Activated CD8-positive, alpha-beta T cell treated with anti-CD3 and anti-CD28 coated beads for 36 hours (primary cell): ENCODE results near the gene RTP5. TPM values are rescaled to one million over a fixed set of nuclear protein-coding genes. Genes with fewer than 3 reads are reported as not detected.
"Not testable (repeated sequence)": the region's sequence is repeated elsewhere in the genome, so short reads cannot be mapped to it uniquely, and the experiment has no call there.

Experiments
- ATAC-seq: fragments of 200-7000 bp; cut with Tn5 transposase; one replicate; pipeline ENCODE4 v1.10.0; 2021; ENCODE audit warnings: mild to moderate bottlenecking, moderate library complexity
- CTCF ChIA-PET: fragments of 350-600 bp; sonication (Branson Sonifier 250); formaldehyde crosslinking; loops from one replicate; lab custom pipeline; 2021; ENCODE audit warnings: antibody characterized with exemption; lab: Charles Lee
- POLR2A ChIA-PET: fragments of 350-600 bp; sonication (Branson Sonifier 250); formaldehyde crosslinking; loops from one replicate; lab custom pipeline; 2021; ENCODE audit warnings: antibody characterized with exemption; lab: Charles Lee
- DNase-seq: peaks from one replicate; pipeline ENCODE4 v3.0.0-alpha.2; 2020
- H3K27ac Mint-ChIP-seq: one replicate; pipeline ENCODE4 v1.8.0; 2021; ENCODE audit warnings: mild to moderate bottlenecking, mixed read lengths
- H3K27me3 Mint-ChIP-seq: one replicate; pipeline ENCODE4 v1.8.0; 2021; ENCODE audit warnings: mixed read lengths
- H3K36me3 Mint-ChIP-seq: one replicate; pipeline ENCODE4 v1.8.0; 2021; ENCODE audit warnings: low read depth, mixed read lengths
- H3K4me1 Mint-ChIP-seq: one replicate; pipeline ENCODE4 v1.8.0; 2021; ENCODE audit warnings: low read depth, mixed read lengths
- H3K4me3 Mint-ChIP-seq: one replicate; pipeline ENCODE4 v1.8.0; 2021; ENCODE audit warnings: mild to moderate bottlenecking, moderate library complexity, mixed read lengths
- H3K9me3 Mint-ChIP-seq: one replicate; pipeline ENCODE4 v1.8.0; 2021; ENCODE audit warnings: mixed read lengths
- CTCF ChIP-seq: fragments of 200-600 bp; IDR thresholded peaks from one replicate; pipeline ENCODE4 v1.8.0; 2022; ENCODE audit warnings: antibody characterized with exemption, mild to moderate bottlenecking
- intact Hi-C: fragments of 100-400 bp; cut with micrococcal nuclease; formaldehyde crosslinking; loops from one replicate; pipeline ENCODE4 v1.10.0; 2022
- total RNA-seq, 2 experiments: library from RNA; stranded (reverse); gene quantifications; one replicate each; pipeline ENCODE4 v1.2.3, GENCODE V29; 2021

The RTP5 gene
- total RNA-seq, 2 experiments from 2014 or later: 0.22 to 0.29 TPM

GRCh38 chr2:241822264-241822623 lies 47.3 kb upstream of the RTP5 start:
- POLR2A ChIA-PET: no interaction called here

GRCh38 chr2:241823531-241824437 lies 45.7 kb upstream of the RTP5 start:
- CTCF ChIA-PET, ATAC-seq, H3K36me3 Mint-ChIP-seq, intact Hi-C loops, POLR2A ChIA-PET, H3K4me1 Mint-ChIP-seq, H3K4me3 Mint-ChIP-seq, DNase-seq, H3K27ac Mint-ChIP-seq: not testable (repeated sequence)
- H3K27me3 Mint-ChIP-seq: peaks cover 12% of the 10 kb centered on the region
- peaks cover 22% of the 10 kb centered on the region for H3K9me3 Mint-ChIP-seq

More at GRCh38 chr2:241822264-241822623, 47.3 kb upstream of the RTP5 start:
- ATAC-seq (no peak), DNase-seq (no peak)
- peaks cover 10% of the 10 kb centered on the region for H3K27me3 Mint-ChIP-seq
- H3K4me1 Mint-ChIP-seq: peaks cover 4% of the 10 kb centered on the region
- intact Hi-C loops: no loop called here
- no peak overlapping the region for H3K27ac Mint-ChIP-seq
- CTCF ChIA-PET: no interaction called here
- no peak for TF ChIP-seq CTCF
- no peak overlapping the region for H3K4me3 Mint-ChIP-seq
- peaks cover 12% of the 10 kb centered on the region for H3K9me3 Mint-ChIP-seq
- H3K36me3 Mint-ChIP-seq: no peaks in the 10 kb centered on the region

- H3K27me3 Mint-ChIP-seq: peaks cover 16% of the 10 kb centered on the region
- H3K9me3 Mint-ChIP-seq: peaks cover 22% of the 10 kb centered on the region
- no peak overlapping the region for H3K27ac Mint-ChIP-seq
- POLR2A ChIA-PET: no interaction called here
- H3K4me1 Mint-ChIP-seq: no peaks in the 10 kb centered on the region
- intact Hi-C loops: no loop called here
- TF ChIP-seq CTCF: no peak
- H3K4me3 Mint-ChIP-seq: no peak overlapping the region
- ATAC-seq: no peak
- H3K36me3 Mint-ChIP-seq: no peaks in the 10 kb centered on the region
- CTCF ChIA-PET: no interaction called here
- DNase-seq: no peak
Measured at GRCh38 chr2:241827394-241827793, 42.1 kb upstream of the RTP5 start.

GRCh38 chr2:241833101-241833663 lies 36.3 kb upstream of the RTP5 start:
- Mint-ChIP-seq H3K4me3 (no peak overlapping the region), H3K27ac (no peak overlapping the region), H3K36me3 (no peaks in the 10 kb centered on the region), H3K27me3 (peaks cover 14% of the 10 kb centered on the region), H3K9me3 (peaks cover 3% of the 10 kb centered on the region), H3K4me1 (peaks cover 10% of the 10 kb centered on the region)
- TF ChIP-seq CTCF: no peak
- intact Hi-C loops: no loop called here
- ATAC-seq (no peak), DNase-seq (no peak)
- POLR2A ChIA-PET: no interaction called here
- CTCF ChIA-PET: no interaction called here

GRCh38 chr2:241833756-241834526 lies 35.6 kb upstream of the RTP5 start:
- peaks cover 15% of the 10 kb centered on the region for H3K27me3 Mint-ChIP-seq
- POLR2A ChIA-PET, H3K4me3 Mint-ChIP-seq, H3K9me3 Mint-ChIP-seq, H3K27ac Mint-ChIP-seq, ATAC-seq, H3K4me1 Mint-ChIP-seq, DNase-seq, intact Hi-C loops, H3K36me3 Mint-ChIP-seq: not testable (repeated sequence)
- CTCF ChIA-PET: interaction anchor here (0.9 kb wide), 1 partner anchor 105 kb away, joined by 3 read pairs; no protein-coding TSS in a partner anchor
